Fibroblast of lung (primary cell): ENCODE data around the gene MMS19.

ENCODE experiments used
- EZH2 ChIP-seq: IDR thresholded peaks from 2 replicates; pipeline ENCODE4 v1.5.1; 2012; ENCODE audit warnings: low read length, control low read depth, mild to moderate bottlenecking; ENCODE audit errors: missing control alignments
- TF ChIP-seq, protein P1 (sequence below), 2 donors: IDR thresholded peaks in 1 of 2; conservative IDR thresholded peaks in 1 of 2; 1 replicate in 1 of 2; 2 replicates in 1 of 2; pipeline ENCODE4 v1.5.1; 2011 to 2012; ENCODE audit warnings: low read length in 2 of 2, control low read depth in 1 of 2, inconsistent platforms in 1 of 2, low read depth in 1 of 2, mild to moderate bottlenecking in 1 of 2

DNA sequence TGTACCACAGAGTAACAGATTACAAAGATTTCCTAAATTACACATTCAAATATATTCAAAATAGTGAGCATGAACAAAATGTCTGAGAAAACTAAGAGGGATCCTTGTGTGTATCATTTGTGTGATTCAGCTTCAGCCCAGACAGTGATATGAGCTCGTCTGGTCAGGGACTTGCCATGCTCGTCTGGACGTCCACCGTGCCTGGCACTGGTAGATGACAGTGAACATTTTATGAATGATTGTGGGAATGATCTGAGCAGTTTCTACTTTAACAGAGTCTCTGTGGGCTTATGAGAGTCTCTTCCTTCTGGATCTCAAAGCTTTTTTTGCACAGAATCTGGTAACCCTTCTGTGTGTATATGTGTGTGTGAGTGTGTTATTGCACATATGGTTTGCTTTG, 40.2 kb upstream of the MMS19 start:
- TF ChIP-seq, protein P1, sequence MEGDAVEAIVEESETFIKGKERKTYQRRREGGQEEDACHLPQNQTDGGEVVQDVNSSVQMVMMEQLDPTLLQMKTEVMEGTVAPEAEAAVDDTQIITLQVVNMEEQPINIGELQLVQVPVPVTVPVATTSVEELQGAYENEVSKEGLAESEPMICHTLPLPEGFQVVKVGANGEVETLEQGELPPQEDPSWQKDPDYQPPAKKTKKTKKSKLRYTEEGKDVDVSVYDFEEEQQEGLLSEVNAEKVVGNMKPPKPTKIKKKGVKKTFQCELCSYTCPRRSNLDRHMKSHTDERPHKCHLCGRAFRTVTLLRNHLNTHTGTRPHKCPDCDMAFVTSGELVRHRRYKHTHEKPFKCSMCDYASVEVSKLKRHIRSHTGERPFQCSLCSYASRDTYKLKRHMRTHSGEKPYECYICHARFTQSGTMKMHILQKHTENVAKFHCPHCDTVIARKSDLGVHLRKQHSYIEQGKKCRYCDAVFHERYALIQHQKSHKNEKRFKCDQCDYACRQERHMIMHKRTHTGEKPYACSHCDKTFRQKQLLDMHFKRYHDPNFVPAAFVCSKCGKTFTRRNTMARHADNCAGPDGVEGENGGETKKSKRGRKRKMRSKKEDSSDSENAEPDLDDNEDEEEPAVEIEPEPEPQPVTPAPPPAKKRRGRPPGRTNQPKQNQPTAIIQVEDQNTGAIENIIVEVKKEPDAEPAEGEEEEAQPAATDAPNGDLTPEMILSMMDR (conservative IDR thresholded peaks at IDR 0.05 in 1 of 2, IDR thresholded peaks at IDR 0.05 in 1 of 2; ENCODE audit: low read depth in 1 of 2, low read length in 2 of 2): no peak
- no peak for TF ChIP-seq EZH2
